K562 (cell line): ENCODE data around the gene NTSR1. TPM values are rescaled to one million over a fixed set of nuclear protein-coding genes. Genes with fewer than 3 reads are reported as not detected.

Experiments used
- CBFA2T3 ChIP-seq: fragments of 450-650 bp; IDR thresholded peaks from 2 replicates; pipeline ENCODE4 v1.6.1; 2017
- CREM ChIP-seq: IDR thresholded peaks from 2 replicates; pipeline ENCODE4 v1.6.1; 2014; ENCODE audit warnings: antibody characterized with exemption, low read depth
- FOSL1 ChIP-seq: fragments of 200-800 bp; sonication (Bioruptor generic); conservative IDR thresholded peaks from 2 replicates; pipeline ENCODE4 v1.6.1; 2016; ENCODE audit warnings: missing genetic modification characterization, missing compliant biosample characterization
- GATA2 ChIP-seq: sonication (generic); formaldehyde crosslinking; IDR thresholded peaks from 2 replicates; pipeline ENCODE4 v1.4.0; 2020; ENCODE audit warnings: mild to moderate bottlenecking, missing genetic modification reagents
- JUN ChIP-seq, 2 experiments: sonication (generic) in 1 of 2; formaldehyde crosslinking in 1 of 2; IDR thresholded peaks; 2 replicates each; pipeline versions ENCODE4 v1.6.1 to v1.8.0; 2012 to 2022; ENCODE audit warnings: borderline replicate concordance in 2 of 2, mild to moderate bottlenecking in 2 of 2, improper control_type of control experiment in 1 of 2, low read depth in 1 of 2, low read length in 1 of 2, missing genetic modification reagents in 1 of 2
- KAT2B ChIP-seq: IDR thresholded peaks from one replicate; pipeline ENCODE4 v1.6.1; 2012; ENCODE audit warnings: low read depth, mild to moderate bottlenecking, control low read depth, inconsistent platforms, low read length, moderate library complexity
- RAD21 ChIP-seq, 2 experiments: fragments of 250-450 bp in 1 of 2; fragments of 450-650 bp in 1 of 2; sonication (Bioruptor Pico) in 1 of 2; formaldehyde crosslinking in 1 of 2; IDR thresholded peaks in 1 of 2; conservative IDR thresholded peaks in 1 of 2; 2 replicates each; pipeline versions ENCODE4 v1.4.0 to v1.8.0; 2020 to 2022; ENCODE audit warnings: mild to moderate bottlenecking in 2 of 2, moderate library complexity in 1 of 2
- ZNF134 ChIP-seq: fragments of 250-450 bp; sonication (Bioruptor Pico); conservative IDR thresholded peaks from 2 replicates; pipeline ENCODE4 v1.4.0; 2020
- ZSCAN29 ChIP-seq: fragments of 450-650 bp; IDR thresholded peaks from 2 replicates; pipeline ENCODE4 v1.6.1; 2017
- polyA plus RNA-seq, 8 experiments: library from polyadenylated mRNA; depleted of rRNA in 4 of 8; stranded (reverse) in 5 of 8; unstranded in 3 of 8; fragments of >200 nt; fragmentation: Nextera tagmentation in 2 of 8; fragmentation: Illumina TruSeq in 1 of 8; extraction: Ambion mirVana in 2 of 8; extraction: Trizol in 1 of 8; gene quantifications; 2 replicates each; pipeline versions ENCODE4 v1.2.1 to v1.2.3, GENCODE V29; 2011 to 2014; ENCODE audit warnings: inconsistent platforms in 1 of 8, missing spikeins in 1 of 8
- total RNA-seq, 7 experiments: library from RNA; depleted of rRNA in 6 of 7; stranded (reverse); fragments of >200 nt in 6 of 7; fragmentation: Illumina TruSeq in 2 of 7; extraction: Trizol in 2 of 7; gene quantifications; 2 replicates each; pipeline versions ENCODE4 v1.2.1 to v1.2.3, GENCODE V29; 2011 to 2021; ENCODE audit warnings: low replicate concordance in 1 of 7
- TF ChIP-seq, protein P1 (sequence below), 2 experiments: fragments of 450-650 bp; formaldehyde crosslinking in 1 of 2; IDR thresholded peaks; 2 replicates each; pipeline versions ENCODE4 v1.4.0 to v1.6.1; 2014 to 2020; ENCODE audit warnings: mild to moderate bottlenecking in 2 of 2, borderline replicate concordance in 1 of 2, low read depth in 1 of 2
- TF ChIP-seq, protein P2 (sequence below), 2 experiments: fragments of 450-650 bp in 1 of 2; sonication (generic) in 1 of 2; formaldehyde crosslinking in 1 of 2; IDR thresholded peaks in 1 of 2; conservative IDR thresholded peaks in 1 of 2; 2 replicates each; pipeline versions ENCODE4 v1.6.1 to v1.8.1; 2016 to 2023; ENCODE audit warnings: mild to moderate bottlenecking in 2 of 2, moderate library complexity in 2 of 2, inconsistent platforms in 1 of 2, missing genetic modification reagents in 1 of 2
- TF ChIP-seq, protein P3 (sequence below): fragments of 200-800 bp; sonication (Bioruptor generic); IDR thresholded peaks from 2 replicates; pipeline ENCODE4 v1.6.1; 2017; ENCODE audit warnings: missing genetic modification characterization, missing compliant biosample characterization

Gene NTSR1
- total and polyA plus RNA-seq, 9 of the 15 experiments (the other 6 are each of a cell fraction or from before 2014, with no cell fraction given): 0.04 to 0.40 (median 0.13) TPM; not detected in 3

DNA sequence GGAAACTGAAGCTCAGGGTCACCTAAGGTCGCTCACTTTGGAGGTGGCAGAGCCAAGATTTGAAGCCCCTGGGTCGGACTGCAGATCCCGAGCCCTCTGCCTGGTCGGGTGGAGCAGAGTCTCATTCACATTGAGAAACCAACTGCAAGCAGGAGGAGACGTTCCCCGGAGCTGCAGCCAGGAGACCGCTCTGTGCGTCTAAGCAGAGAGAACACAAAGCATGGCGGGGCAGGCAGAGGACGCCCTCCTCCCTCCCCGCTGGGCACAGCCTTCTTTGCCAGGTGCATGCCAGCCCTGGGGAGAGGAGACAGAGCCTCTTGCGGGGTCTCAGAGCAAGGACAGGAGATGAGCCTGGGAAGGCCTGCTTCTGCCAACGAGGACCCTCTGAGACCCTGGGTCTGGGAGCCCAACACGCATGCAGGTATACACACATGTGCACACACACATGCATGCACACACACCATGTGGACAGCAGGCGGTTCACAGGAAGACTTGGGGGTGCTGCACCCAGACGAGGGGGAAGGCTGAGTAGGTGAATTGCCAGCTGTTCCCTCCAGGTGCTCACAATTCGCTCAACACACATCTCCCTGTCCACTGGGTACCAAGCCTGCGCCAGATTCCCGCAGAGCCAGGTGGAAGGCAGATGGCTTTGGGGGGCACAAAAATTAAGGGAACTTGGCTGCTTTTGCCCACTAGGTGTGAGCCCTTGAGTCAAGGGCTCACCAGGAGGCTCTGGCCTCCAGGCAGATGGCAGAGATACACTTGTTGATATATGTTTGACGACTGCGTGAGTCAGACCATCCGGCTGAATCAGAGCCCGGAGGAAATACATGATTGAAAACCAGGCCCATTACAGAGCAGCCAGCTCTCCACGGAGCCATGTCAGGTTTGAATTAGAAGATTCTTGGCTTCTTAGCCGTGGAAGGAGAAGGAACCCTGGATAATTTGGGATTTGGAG lies 5.5 kb upstream of the NTSR1 start (continued):
- TF ChIP-seq, protein P1, sequence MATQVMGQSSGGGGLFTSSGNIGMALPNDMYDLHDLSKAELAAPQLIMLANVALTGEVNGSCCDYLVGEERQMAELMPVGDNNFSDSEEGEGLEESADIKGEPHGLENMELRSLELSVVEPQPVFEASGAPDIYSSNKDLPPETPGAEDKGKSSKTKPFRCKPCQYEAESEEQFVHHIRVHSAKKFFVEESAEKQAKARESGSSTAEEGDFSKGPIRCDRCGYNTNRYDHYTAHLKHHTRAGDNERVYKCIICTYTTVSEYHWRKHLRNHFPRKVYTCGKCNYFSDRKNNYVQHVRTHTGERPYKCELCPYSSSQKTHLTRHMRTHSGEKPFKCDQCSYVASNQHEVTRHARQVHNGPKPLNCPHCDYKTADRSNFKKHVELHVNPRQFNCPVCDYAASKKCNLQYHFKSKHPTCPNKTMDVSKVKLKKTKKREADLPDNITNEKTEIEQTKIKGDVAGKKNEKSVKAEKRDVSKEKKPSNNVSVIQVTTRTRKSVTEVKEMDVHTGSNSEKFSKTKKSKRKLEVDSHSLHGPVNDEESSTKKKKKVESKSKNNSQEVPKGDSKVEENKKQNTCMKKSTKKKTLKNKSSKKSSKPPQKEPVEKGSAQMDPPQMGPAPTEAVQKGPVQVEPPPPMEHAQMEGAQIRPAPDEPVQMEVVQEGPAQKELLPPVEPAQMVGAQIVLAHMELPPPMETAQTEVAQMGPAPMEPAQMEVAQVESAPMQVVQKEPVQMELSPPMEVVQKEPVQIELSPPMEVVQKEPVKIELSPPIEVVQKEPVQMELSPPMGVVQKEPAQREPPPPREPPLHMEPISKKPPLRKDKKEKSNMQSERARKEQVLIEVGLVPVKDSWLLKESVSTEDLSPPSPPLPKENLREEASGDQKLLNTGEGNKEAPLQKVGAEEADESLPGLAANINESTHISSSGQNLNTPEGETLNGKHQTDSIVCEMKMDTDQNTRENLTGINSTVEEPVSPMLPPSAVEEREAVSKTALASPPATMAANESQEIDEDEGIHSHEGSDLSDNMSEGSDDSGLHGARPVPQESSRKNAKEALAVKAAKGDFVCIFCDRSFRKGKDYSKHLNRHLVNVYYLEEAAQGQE (IDR thresholded peaks at IDR 0.05; ENCODE audit: borderline replicate concordance): peak; percentile 28; the same call in 1 of the 2 replicates
- TF ChIP-seq, protein P1 (CRISPR knock-in tag; IDR thresholded peaks at IDR 0.05; ENCODE audit: low read depth): no peak
- TF ChIP-seq, protein P2, sequence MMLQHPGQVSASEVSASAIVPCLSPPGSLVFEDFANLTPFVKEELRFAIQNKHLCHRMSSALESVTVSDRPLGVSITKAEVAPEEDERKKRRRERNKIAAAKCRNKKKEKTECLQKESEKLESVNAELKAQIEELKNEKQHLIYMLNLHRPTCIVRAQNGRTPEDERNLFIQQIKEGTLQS (IDR thresholded peaks at IDR 0.05): peak; percentile 33; the same call in 1 of the 2 replicates
- TF ChIP-seq, protein P2 (CRISPR knock-in tag; conservative IDR thresholded peaks at IDR 0.05): no peak
- TF ChIP-seq CREM: 0 out of 2 replicates have a peak, but pooled peaks have one; percentile 29
- 0 out of 2 replicates have a peak, but pooled peaks have one; percentile 48 for TF ChIP-seq JUN (IDR thresholded peaks at IDR 0.05; ENCODE audit: borderline replicate concordance, low read depth, low read length)
- no peak for TF ChIP-seq JUN (CRISPR knock-in tag; IDR thresholded peaks at IDR 0.05; ENCODE audit: borderline replicate concordance)
- TF ChIP-seq FOSL1: peak; percentile 93
- TF ChIP-seq ZSCAN29: no peak
- TF ChIP-seq, protein P3, sequence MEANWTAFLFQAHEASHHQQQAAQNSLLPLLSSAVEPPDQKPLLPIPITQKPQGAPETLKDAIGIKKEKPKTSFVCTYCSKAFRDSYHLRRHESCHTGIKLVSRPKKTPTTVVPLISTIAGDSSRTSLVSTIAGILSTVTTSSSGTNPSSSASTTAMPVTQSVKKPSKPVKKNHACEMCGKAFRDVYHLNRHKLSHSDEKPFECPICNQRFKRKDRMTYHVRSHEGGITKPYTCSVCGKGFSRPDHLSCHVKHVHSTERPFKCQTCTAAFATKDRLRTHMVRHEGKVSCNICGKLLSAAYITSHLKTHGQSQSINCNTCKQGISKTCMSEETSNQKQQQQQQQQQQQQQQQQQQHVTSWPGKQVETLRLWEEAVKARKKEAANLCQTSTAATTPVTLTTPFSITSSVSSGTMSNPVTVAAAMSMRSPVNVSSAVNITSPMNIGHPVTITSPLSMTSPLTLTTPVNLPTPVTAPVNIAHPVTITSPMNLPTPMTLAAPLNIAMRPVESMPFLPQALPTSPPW (CRISPR knock-in tag): no peak
- no peak for TF ChIP-seq KAT2B
- peak; percentile 30 to 32; a peak in 3 of 4 replicates for TF ChIP-seq RAD21 (CRISPR knock-in tag; conservative IDR thresholded peaks at IDR 0.05 in 1 of 2, IDR thresholded peaks at IDR 0.05 in 1 of 2)
- peak; percentile 61; the same call in 1 of the 2 replicates for TF ChIP-seq GATA2 (CRISPR knock-in tag)
- TF ChIP-seq CBFA2T3: peak; percentile 42
- no peak for TF ChIP-seq ZNF134 (CRISPR knock-in tag)
